Right atrium auricular region (tissue), 2 donors: ENCODE results near the gene INKA2. TPM values are rescaled to one million over a fixed set of nuclear protein-coding genes. Genes with fewer than 3 reads are reported as not detected.
A peak's percentile ranks its signal among the peaks of the same experiment; 100 is the strongest.

ENCODE experiments used
- DNase-seq: peaks from one replicate; pipeline ENCODE4 v3.0.0-alpha.2; 2019; ENCODE audit warnings: low spot score
- H3K27ac ChIP-seq, 2 donors: fragments of 200-600 bp; sonication (generic); 1 replicate in 1 of 2; 2 replicates in 1 of 2; pipeline ENCODE4 v1.5.1; 2016 to 2019
- H3K27me3 ChIP-seq, 2 donors: fragments of 200-600 bp; sonication (generic); one replicate each; pipeline versions ENCODE4 v1.5.1 to v1.6.0; 2017 to 2019
- H3K36me3 ChIP-seq: fragments of 200-600 bp; sonication (generic); one replicate; pipeline ENCODE4 v1.5.1; 2016
- H3K4me1 ChIP-seq, 2 donors: fragments of 200-600 bp; sonication (generic); one replicate each; pipeline versions ENCODE4 v1.5.1 to v1.6.0; 2017 to 2019
- H3K4me3 ChIP-seq, 2 donors: fragments of 200-600 bp; sonication (generic); 1 replicate in 1 of 2; 2 replicates in 1 of 2; pipeline ENCODE4 v1.5.1; 2017 to 2019; ENCODE audit warnings: mild to moderate bottlenecking in 1 of 2, moderate library complexity in 1 of 2
- H3K9me3 ChIP-seq, 2 donors: fragments of 200-600 bp; sonication (generic); one replicate each; pipeline ENCODE4 v1.5.1; 2019
- total RNA-seq, 2 donors: library from RNA; depleted of rRNA; stranded (reverse); fragments of >200 nt; gene quantifications; one replicate each; pipeline ENCODE4 v1.1.0, GENCODE V29; 2016
- TF ChIP-seq, protein P1 (sequence below), 2 donors: fragments of 200-600 bp; sonication (generic); IDR thresholded peaks; one replicate each; pipeline ENCODE4 v1.5.1; 2019; ENCODE audit warnings: antibody characterized with exemption in 2 of 2

INKA2 gene
- total RNA-seq, 2 donors from 2014 or later: 17.3 to 23.4 TPM

DNA sequence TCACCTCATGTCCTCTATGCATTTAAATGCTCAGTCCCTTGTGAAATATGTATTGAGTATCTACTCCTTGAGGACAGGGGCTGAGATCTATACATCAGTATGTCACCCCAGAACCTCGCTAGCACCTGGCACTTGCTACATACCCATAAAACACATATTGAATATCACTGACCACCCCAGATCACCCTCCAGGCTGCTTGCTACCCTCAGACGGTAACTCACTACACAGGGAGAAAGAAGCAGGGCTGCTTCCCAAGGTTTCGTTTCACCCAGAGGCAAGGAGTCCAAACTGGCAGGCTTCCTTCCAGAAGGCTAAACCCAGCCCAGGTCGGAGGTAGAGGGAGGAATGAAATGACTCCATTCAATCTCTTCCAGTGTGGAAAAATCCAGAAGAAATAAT is 8.5 kb downstream of the INKA2 start:
- Histone ChIP-seq H3K27ac (peak overlapping the region; percentile 74 to 96), H3K27me3 (no peaks in the 10 kb centered on the region), H3K4me3 (no peak overlapping the region), H3K36me3 (peaks cover 13% of the 10 kb centered on the region), H3K9me3 (no peaks in the 10 kb centered on the region), H3K4me1 (peaks cover 0 to 99% of the 10 kb centered on the region in 2 donors)
- peak; percentile 56 for DNase-seq
- TF ChIP-seq, protein P1, sequence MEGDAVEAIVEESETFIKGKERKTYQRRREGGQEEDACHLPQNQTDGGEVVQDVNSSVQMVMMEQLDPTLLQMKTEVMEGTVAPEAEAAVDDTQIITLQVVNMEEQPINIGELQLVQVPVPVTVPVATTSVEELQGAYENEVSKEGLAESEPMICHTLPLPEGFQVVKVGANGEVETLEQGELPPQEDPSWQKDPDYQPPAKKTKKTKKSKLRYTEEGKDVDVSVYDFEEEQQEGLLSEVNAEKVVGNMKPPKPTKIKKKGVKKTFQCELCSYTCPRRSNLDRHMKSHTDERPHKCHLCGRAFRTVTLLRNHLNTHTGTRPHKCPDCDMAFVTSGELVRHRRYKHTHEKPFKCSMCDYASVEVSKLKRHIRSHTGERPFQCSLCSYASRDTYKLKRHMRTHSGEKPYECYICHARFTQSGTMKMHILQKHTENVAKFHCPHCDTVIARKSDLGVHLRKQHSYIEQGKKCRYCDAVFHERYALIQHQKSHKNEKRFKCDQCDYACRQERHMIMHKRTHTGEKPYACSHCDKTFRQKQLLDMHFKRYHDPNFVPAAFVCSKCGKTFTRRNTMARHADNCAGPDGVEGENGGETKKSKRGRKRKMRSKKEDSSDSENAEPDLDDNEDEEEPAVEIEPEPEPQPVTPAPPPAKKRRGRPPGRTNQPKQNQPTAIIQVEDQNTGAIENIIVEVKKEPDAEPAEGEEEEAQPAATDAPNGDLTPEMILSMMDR (IDR thresholded peaks at IDR 0.05): no peak

DNA sequence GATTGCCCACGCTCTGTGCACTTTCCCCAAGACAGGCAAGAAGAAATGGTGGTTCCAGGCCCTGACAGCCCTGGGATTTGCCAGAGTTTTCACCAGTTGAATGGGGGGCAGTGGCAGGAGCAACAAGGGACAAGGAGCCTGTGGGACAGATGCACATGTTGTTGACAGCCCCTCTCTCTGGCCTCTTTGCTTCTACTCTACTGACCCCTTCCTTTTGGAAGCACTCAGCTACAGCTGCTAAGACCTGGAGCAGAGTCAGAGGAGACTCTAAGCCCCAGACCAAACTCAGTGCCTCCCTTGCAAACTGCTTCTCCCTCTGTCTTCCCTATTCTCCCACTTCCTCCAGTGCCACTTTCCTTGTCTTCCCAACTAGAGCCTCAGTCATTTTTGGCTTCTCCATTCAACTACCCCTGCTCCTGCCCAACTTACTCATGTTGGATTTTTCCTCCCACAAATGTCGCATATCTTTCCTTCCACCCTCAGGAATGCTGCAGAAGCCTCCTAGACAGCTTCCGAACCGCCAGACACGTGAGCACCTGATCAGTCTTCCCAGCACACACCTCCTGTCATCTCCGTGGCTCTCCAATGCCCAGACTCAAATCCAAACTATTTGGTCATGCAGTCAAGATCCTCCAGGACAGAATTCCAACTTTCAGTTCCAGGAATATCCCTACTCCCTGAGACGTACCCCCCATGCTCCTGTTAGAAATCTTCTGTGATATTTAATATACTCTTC is 9.1 kb downstream of the INKA2 start:
- Histone ChIP-seq H3K9me3 (no peaks in the 10 kb centered on the region), H3K4me1 (peaks cover 0 to 99% of the 10 kb centered on the region in 2 donors), H3K27ac (peak overlapping the region; percentile 74 to 96), H3K4me3 (no peak overlapping the region), H3K36me3 (peaks cover 13% of the 10 kb centered on the region), H3K27me3 (no peaks in the 10 kb centered on the region)
- TF ChIP-seq, protein P1 (IDR thresholded peaks at IDR 0.05): no peak
- DNase-seq: peak; percentile 34

DNA sequence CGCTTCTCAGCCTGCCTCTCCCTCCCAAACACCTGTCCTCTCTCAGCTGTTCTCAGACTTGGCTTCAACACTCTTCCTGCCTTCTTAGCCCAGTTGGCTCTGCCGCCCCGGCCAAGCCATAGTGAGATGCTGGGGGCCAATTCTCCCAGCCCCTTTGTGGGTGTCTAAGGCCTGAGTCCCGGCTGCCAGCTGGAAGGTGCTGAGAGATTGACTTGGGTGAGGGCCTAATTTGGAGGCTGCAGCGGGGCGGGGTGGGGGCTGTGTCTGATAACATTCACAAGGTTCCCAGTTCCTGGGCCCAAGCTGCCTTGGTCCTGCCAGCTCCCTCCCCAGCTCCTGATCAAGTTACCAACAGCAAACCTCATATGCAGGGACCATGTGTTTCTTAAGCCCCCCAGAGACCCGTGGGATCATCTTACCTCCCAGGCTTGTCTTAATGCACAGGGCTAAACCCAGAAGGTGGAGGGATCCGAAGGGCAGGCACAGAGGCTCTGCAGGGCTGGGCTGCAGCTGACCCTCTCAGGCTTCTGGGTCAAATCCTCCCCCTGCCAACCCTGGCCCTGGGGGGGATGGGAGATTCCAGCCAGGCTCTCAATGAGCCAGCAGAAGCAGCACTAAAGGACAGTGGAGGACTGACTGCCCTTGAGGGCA is 9.8 kb downstream of the INKA2 start:
- DNase-seq: peak; percentile 58
- no peak overlapping the region for H3K4me3 ChIP-seq
- peaks cover 0 to 98% of the 10 kb centered on the region in 2 donors for H3K4me1 ChIP-seq
- no peaks in the 10 kb centered on the region for H3K27me3 ChIP-seq
- H3K9me3 ChIP-seq: no peaks in the 10 kb centered on the region
- H3K36me3 ChIP-seq: peaks cover 13% of the 10 kb centered on the region
- peak overlapping the region; percentile 74 to 96 for H3K27ac ChIP-seq
- TF ChIP-seq, protein P1 (IDR thresholded peaks at IDR 0.05): no peak

DNA sequence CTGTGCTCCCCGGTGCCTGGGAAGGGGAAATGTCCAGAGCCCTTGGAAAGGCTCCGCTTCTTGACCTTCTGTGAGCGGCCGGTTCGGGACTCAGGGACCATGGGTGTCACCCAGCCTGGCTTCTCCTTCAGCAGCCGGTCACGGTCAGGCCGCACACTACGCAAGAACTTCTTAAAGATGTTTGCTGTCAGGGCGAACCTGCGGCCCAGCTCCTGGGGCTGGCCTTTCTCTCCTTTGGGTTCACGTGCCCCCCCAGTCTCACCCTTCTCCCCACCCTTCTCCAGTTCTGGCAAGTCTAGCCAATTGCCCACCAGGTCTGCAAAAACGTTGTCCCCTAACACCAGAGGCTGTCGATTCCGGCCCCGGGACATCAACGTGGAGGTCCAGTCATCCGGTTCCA is 12.1 kb downstream of the INKA2 start:
- TF ChIP-seq, protein P1 (IDR thresholded peaks at IDR 0.05): no peak
- peaks cover 0 to 97% of the 10 kb centered on the region in 2 donors for H3K4me1 ChIP-seq
- no peaks in the 10 kb centered on the region for H3K9me3 ChIP-seq
- no peak overlapping the region for H3K4me3 ChIP-seq
- no peaks in the 10 kb centered on the region for H3K27me3 ChIP-seq
- peak; percentile 43 for DNase-seq
- peaks cover 13% of the 10 kb centered on the region for H3K36me3 ChIP-seq
- no peak overlapping the region for H3K27ac ChIP-seq

DNA sequence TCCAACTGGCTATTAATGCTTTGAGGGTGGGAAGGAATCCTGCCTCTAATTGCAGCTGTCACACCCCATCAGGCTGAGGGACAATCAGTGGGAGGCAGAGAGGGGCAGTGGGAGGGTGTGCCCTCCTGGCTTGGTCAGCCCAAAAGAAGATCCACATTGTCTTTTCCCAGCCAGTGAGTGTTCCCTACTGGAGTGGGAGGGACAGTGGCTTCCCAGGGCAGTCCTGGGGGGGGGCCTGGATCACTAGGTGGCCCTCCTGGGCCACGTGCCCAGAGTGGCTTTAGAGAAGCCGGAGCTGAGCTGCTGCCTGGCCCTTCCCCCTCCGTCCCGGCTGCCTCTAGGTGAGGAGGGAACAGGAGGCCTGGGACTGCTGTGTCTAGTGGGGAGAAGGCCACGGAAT is 14.0 kb downstream of the INKA2 start:
- Histone ChIP-seq H3K36me3 (peaks cover 13% of the 10 kb centered on the region), H3K4me3 (no peak overlapping the region), H3K4me1 (peaks cover 0 to 97% of the 10 kb centered on the region in 2 donors), H3K9me3 (no peaks in the 10 kb centered on the region), H3K27ac (peak overlapping the region; percentile 57 to 64), H3K27me3 (no peaks in the 10 kb centered on the region)
- TF ChIP-seq, protein P1 (IDR thresholded peaks at IDR 0.05): no peak
- DNase-seq: peak; percentile 58
